D721Med (cell line): ENCODE measurements around the gene CACYBP.
"Not testable (repeated sequence)": the region's sequence is repeated elsewhere in the genome, so short reads cannot be mapped to it uniquely, and the experiment has no call there.

Source experiments
- DNase-seq: peaks from one replicate; pipeline ENCODE4 v3.0.0; 2011; ENCODE audit warnings: low spot score; ENCODE audit not compliant: insufficient read length
- FAIRE-seq: peaks from 2 replicates; lab custom pipeline; 2011; peaks lifted over from hg19 to GRCh38; lab: Jason Lieb, UNC
- TF ChIP-seq, protein P1 (sequence below): IDR thresholded peaks from 2 replicates; pipeline ENCODE4 v1.5.1; 2012; ENCODE audit warnings: mild to moderate bottlenecking, control low read depth; ENCODE audit not compliant: insufficient read depth; ENCODE audit errors: missing control alignments

Gene CACYBP

DNA sequence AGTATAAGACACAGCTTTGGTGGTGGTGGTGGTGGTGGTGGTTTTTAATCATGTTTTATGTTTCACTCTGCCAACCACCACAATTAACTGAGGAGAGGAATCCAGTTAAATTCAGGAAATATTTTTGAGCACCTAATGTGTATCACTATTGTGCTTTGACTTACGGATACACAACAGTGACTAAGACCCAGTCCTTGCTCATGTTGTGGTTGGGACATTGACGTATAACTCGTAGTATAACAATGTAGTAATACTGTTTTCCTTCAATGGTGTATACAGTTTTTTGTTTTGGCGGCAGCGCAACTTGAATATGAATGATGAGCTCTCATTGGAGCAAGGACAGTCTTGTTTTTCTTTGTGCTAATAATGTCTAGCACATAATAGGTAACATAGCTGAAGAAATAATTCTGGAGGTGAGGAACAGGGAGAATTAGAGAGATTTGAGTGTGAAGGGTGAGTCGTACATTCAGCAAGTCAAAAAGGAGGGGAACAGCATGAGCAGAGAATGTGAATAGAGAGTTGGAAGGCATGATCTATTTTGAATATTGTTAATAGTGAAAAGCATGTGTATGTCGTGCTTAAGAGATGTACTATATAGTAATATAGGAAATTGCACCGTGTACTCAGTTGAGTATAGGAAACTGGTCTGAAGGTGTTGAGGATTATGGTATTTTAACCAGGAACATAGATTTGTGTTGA lies 5.5 kb downstream of the CACYBP start:
- TF ChIP-seq, protein P1, sequence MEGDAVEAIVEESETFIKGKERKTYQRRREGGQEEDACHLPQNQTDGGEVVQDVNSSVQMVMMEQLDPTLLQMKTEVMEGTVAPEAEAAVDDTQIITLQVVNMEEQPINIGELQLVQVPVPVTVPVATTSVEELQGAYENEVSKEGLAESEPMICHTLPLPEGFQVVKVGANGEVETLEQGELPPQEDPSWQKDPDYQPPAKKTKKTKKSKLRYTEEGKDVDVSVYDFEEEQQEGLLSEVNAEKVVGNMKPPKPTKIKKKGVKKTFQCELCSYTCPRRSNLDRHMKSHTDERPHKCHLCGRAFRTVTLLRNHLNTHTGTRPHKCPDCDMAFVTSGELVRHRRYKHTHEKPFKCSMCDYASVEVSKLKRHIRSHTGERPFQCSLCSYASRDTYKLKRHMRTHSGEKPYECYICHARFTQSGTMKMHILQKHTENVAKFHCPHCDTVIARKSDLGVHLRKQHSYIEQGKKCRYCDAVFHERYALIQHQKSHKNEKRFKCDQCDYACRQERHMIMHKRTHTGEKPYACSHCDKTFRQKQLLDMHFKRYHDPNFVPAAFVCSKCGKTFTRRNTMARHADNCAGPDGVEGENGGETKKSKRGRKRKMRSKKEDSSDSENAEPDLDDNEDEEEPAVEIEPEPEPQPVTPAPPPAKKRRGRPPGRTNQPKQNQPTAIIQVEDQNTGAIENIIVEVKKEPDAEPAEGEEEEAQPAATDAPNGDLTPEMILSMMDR, result no peak
- DNase-seq, result no peak
- FAIRE-seq, result peak; percentile 16

DNA sequence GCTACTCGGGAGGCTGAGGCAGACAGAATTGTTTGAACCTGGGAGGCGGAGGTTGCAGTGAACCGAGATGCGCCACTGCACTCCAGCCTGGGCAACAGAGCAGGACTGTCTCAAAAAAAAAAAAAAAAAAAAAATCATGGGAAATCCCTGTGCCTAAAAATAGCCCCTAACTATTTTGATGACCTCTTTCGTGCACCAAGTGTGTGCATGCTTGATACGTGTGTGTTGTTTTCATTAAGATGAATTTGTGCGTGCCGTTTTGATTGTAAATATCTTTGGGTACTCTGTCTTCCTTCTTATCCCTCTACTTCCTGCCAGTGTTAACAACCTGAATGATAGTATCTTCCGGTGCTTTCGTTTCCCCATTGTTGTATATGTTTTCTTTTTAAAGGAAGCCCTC lies 9.8 kb downstream of the CACYBP start:
- FAIRE-seq (peak; percentile 86), DNase-seq (no peak)

DNA sequence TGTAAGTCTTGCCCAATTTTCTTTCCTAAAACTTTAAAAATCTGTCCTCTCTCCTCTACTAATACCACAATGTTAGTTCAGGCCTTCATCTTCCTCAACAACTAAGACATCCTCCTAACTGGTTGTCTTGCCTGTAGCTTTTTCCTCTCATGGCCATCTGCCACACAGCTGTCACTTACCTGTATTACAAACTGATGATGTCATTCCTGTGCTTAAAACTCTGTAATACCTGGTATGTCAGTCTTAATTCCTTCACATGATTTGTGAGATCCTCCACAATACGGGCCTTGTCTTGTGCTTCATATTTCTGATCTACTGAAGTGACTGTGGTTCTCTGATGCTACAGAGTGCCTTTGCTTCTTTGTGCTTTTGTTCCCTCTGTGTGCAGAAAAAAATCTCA lies 13.7 kb downstream of the CACYBP start:
- TF ChIP-seq, protein P1, result no peak
- FAIRE-seq (no peak), DNase-seq (no peak)

More for the DNA sequence above, 9.8 kb downstream of the CACYBP start:
- TF ChIP-seq, protein P1, result no peak

DNA sequence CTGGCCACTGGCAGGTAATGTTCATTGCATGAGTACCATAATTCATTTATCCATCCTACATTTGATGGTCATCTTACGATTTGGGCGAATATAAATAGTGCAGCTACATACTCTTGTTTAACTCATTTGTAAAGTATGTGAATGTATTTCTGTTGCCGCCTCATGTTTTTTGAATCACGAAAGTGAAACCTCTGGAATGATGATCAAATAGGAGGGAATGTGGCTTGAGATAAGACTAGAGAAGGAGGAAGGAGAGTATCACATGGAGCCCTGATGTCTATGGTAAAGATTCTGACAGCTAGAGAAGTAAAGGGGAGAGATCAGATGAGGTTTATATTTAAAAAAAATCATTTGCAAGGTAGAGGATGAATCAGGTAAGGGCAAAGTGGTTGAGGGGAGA lies 15.5 kb downstream of the CACYBP start:
- no peak for DNase-seq
- FAIRE-seq, result no peak
- TF ChIP-seq, protein P1, result no peak

DNA sequence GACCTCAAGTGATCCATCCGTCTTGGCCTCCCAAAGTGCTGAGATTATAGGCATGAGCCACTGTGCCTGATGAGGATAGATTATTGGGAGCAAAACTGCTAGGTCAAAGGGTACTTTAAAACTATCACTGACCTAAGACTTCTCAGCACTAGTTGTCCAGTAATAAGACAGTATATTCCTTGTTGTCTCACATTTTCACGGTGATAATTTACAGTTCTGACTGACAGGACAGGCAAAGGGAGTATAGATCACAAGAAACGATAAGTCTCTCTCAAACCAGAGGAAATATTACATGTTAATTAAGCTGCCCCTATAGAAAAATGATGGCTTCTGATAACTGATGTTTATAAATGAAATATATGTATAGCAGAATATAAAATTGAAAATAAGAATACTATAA lies 19.8 kb downstream of the CACYBP start:
- DNase-seq, result no peak
- no peak for FAIRE-seq
- TF ChIP-seq, protein P1, result no peak

DNA sequence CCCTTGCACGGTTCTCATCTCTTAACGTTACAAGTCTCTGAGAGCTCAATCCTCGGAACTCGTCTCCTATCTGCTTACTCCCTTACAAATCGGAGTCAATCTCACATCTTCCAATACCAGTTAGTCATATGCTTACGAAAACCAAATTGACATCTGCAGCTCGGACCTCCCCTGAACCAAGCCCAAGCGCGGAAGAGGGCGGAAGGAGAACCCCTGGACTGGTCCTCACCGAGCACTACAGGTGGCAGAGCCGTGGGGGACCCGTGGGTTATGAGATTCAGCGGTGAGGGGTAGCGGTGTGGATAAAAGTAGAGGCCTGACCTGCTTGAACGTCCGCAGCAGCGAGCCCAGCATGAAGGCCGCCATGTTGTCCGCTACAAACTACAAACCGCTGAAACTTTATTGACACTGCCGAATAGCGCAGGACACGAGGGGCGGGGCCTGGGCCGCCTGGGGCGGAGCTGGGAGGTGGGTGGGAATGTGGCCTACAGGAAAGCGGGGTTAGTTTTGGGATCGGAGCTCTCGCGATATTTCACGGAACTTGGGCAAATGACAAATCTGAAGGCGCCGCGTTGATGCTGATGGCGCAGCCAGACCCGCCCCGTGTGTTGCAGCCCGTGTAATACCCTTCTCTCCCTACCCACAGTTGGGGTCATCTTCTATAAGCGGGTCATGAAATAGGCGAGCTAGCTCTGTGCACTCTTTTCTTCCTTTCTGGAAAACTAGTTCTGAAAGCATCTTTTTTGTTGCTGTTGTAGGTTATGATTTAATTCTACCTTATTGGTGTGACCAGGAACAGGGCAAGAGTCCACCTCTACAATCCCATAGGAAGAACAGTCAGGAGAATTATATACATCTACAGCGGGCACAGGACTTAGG lies 23.5 kb downstream of the CACYBP start, which contains the start of gene MRPS14:
TSS of gene MRPS14 (minus strand) at position 383 of the 879 bp plus-strand sequence. CDS start at position 366, 17 bp downstream.
- FAIRE-seq (peak; percentile 94), DNase-seq (peak; percentile 86)
- TF ChIP-seq, protein P1, result no peak

DNA sequence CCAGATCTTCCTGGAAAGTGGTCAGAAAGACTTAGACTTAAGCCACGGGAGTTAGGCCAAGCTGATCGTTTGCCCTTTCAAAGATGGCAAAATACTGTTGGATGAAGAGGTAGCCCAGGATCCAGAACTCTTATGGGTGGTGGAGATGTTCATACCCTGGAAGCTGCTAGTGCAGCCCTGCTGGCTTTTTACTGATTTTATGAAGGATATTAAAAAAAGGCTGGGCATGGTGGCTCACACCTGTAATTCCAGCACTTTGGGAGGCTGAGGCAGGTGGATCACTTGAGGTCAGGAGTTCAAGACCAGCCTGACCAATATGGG lies 24.1 kb downstream of the CACYBP start:
- not testable (repeated sequence) for FAIRE-seq, DNase-seq
